Thyroid gland (tissue), 4 donors: ENCODE results near the gene STAT3.

Experiments
- CTCF ChIP-seq, 6 experiments: fragments of 200-600 bp in 3 of 6; fragments of 450-650 bp in 3 of 6; sonication (generic) in 3 of 6; IDR thresholded peaks; one replicate each; pipeline ENCODE4 v1.5.1; 2016 to 2019; ENCODE audit warnings: antibody characterized with exemption in 6 of 6, mild to moderate bottlenecking in 2 of 6, inconsistent platforms in 1 of 6, moderate library complexity in 1 of 6
- POLR2A ChIP-seq, 2 donors: fragments of 450-650 bp; IDR thresholded peaks; one replicate each; pipeline ENCODE4 v1.6.1; 2017; ENCODE audit warnings: antibody characterized with exemption in 2 of 2, mild to moderate bottlenecking in 2 of 2, moderate library complexity in 1 of 2

GRCh38 chr17:42283241-42284023, 104.8 kb downstream of the STAT3 start:
- TF ChIP-seq CTCF (IDR thresholded peaks at IDR 0.05) = no peak
- no peak for TF ChIP-seq POLR2A (IDR thresholded peaks at IDR 0.05)
